Chondrocyte (in vitro differentiated cells): ENCODE results near the gene ZC2HC1C. TPM values are rescaled to one million over a fixed set of nuclear protein-coding genes. Genes with fewer than 3 reads are reported as not detected.

ENCODE experiments used
- DNase-seq: peaks from one replicate; pipeline ENCODE4 v3.0.0; 2021; ENCODE audit warnings: mixed read lengths, low spot score
- H3K27ac Mint-ChIP-seq: one replicate; pipeline ENCODE4 v1.8.0; 2021; ENCODE audit warnings: mild to moderate bottlenecking, moderate library complexity, mixed read lengths; ENCODE audit not compliant: unreplicated experiment
- H3K27me3 Mint-ChIP-seq: 2 replicates; pipeline ENCODE4 v1.8.0; 2021; ENCODE audit warnings: low read depth, mixed read lengths
- H3K36me3 Mint-ChIP-seq: 2 replicates; pipeline ENCODE4 v1.8.0; 2021; ENCODE audit warnings: low read depth, mixed read lengths
- H3K4me1 Mint-ChIP-seq: 2 replicates; pipeline ENCODE4 v1.8.0; 2021; ENCODE audit warnings: low read depth, mild to moderate bottlenecking, mixed read lengths
- H3K4me3 Mint-ChIP-seq: one replicate; pipeline ENCODE4 v1.8.0; 2021; ENCODE audit warnings: mild to moderate bottlenecking, moderate library complexity, mixed read lengths; ENCODE audit not compliant: unreplicated experiment
- H3K9me3 Mint-ChIP-seq: 2 replicates; pipeline ENCODE4 v1.8.0; 2021; ENCODE audit warnings: low read depth, mixed read lengths
- CTCF ChIP-seq: fragments of 200-600 bp; sonication (generic); IDR thresholded peaks from 2 replicates; pipeline ENCODE4 v1.5.0; 2021; ENCODE audit warnings: antibody characterized with exemption, mild to moderate bottlenecking, moderate library complexity
- total RNA-seq: library from RNA; stranded (reverse); gene quantifications from 3 replicates; pipeline ENCODE4 v1.2.1, GENCODE V29; 2021

The ZC2HC1C gene
- total RNA-seq, 1 donor from 2014 or later, result 0.62 TPM

- H3K27me3 Mint-ChIP-seq, result no peaks in the 10 kb centered on the region
- H3K36me3 Mint-ChIP-seq, result peaks cover 15% of the 10 kb centered on the region
- no peak overlapping the region for H3K4me3 Mint-ChIP-seq
- H3K27ac Mint-ChIP-seq, result no peak overlapping the region
- H3K4me1 Mint-ChIP-seq, result peaks cover 13% of the 10 kb centered on the region
- DNase-seq, result no peak
- no peaks in the 10 kb centered on the region for H3K9me3 Mint-ChIP-seq
- no peak for TF ChIP-seq CTCF
These were observed 12.3 kb downstream of the ZC2HC1C start for GRCh38 chr14:75081660-75082229.

- Mint-ChIP-seq H3K4me3 (no peak overlapping the region), H3K4me1 (peaks cover 13% of the 10 kb centered on the region), H3K27me3 (no peaks in the 10 kb centered on the region), H3K27ac (no peak overlapping the region), H3K36me3 (peaks cover 22% of the 10 kb centered on the region), H3K9me3 (no peaks in the 10 kb centered on the region)
- no peak for DNase-seq
- no peak for TF ChIP-seq CTCF
These were observed 13.8 kb downstream of the ZC2HC1C start for GRCh38 chr14:75083271-75083670.

GRCh38 chr14:75084513-75084912 is 15.1 kb downstream of the ZC2HC1C start:
- Mint-ChIP-seq H3K27me3 (no peaks in the 10 kb centered on the region), H3K4me1 (peaks cover 13% of the 10 kb centered on the region), H3K36me3 (peaks cover 22% of the 10 kb centered on the region), H3K4me3 (no peak overlapping the region), H3K27ac (no peak overlapping the region), H3K9me3 (no peaks in the 10 kb centered on the region)
- DNase-seq, result no peak
- TF ChIP-seq CTCF, result peak; percentile 51

GRCh38 chr14:75088153-75088552 is 18.7 kb downstream of the ZC2HC1C start:
- Mint-ChIP-seq H3K4me1 (peaks cover 2% of the 10 kb centered on the region), H3K27ac (no peak overlapping the region), H3K9me3 (no peaks in the 10 kb centered on the region), H3K27me3 (no peaks in the 10 kb centered on the region), H3K4me3 (no peak overlapping the region), H3K36me3 (peaks cover 23% of the 10 kb centered on the region)
- TF ChIP-seq CTCF, result no peak
- DNase-seq, result no peak

GRCh38 chr14:75088566-75089373 is 19.3 kb downstream of the ZC2HC1C start:
- Mint-ChIP-seq H3K27me3 (no peaks in the 10 kb centered on the region), H3K9me3 (no peaks in the 10 kb centered on the region), H3K4me1 (peaks cover 2% of the 10 kb centered on the region), H3K4me3 (no peak overlapping the region), H3K27ac (no peak overlapping the region), H3K36me3 (peaks cover 21% of the 10 kb centered on the region)
- DNase-seq, result no peak
- peak; percentile 92 for TF ChIP-seq CTCF
